Neuronal stem cell (in vitro differentiated cells): Measurements from ENCODE around the gene APBB2.

Experiments
- DNase-seq: peaks from one replicate; pipeline ENCODE4 v3.0.0-alpha.2; 2013; ENCODE audit warnings: low spot score
- H2AFZ ChIP-seq: one replicate; pipeline ENCODE4 v1.6.1; 2013; ENCODE audit warnings: mild to moderate bottlenecking, low read length, inconsistent platforms
- H2AK5ac ChIP-seq: 2 replicates; pipeline ENCODE4 v1.6.1; 2013; ENCODE audit warnings: low read depth, mild to moderate bottlenecking, inconsistent platforms, low read length, moderate library complexity, mixed read lengths
- H2BK120ac ChIP-seq: 2 replicates; pipeline ENCODE4 v1.6.1; 2013; ENCODE audit warnings: low read depth, mild to moderate bottlenecking, inconsistent platforms, low read length, moderate library complexity, mixed read lengths
- H2BK12ac ChIP-seq: one replicate; pipeline ENCODE4 v1.6.1; 2013; ENCODE audit warnings: low read length, inconsistent platforms
- H2BK15ac ChIP-seq: 2 replicates; pipeline ENCODE4 v1.6.1; 2013; ENCODE audit warnings: mild to moderate bottlenecking, low read length, inconsistent platforms, mixed read lengths
- H2BK5ac ChIP-seq: one replicate; pipeline ENCODE4 v1.6.1; 2013; ENCODE audit warnings: inconsistent platforms, mild to moderate bottlenecking, low read length, moderate library complexity
- H3K14ac ChIP-seq: one replicate; pipeline ENCODE4 v1.6.1; 2013; ENCODE audit warnings: low read length, inconsistent platforms
- H3K18ac ChIP-seq: 2 replicates; pipeline ENCODE4 v1.6.1; 2013; ENCODE audit warnings: low read length, inconsistent platforms
- H3K23ac ChIP-seq: 2 replicates; pipeline ENCODE4 v1.6.1; 2013; ENCODE audit warnings: low read depth, mild to moderate bottlenecking, mixed read lengths, low read length, inconsistent platforms; ENCODE audit not compliant: poor library complexity
- H3K27ac ChIP-seq: replicated peaks from 3 replicates; pipeline ENCODE4 v1.5.1; 2013; ENCODE audit warnings: low read length, inconsistent platforms
- H3K27me3 ChIP-seq, 3 experiments: 2 replicates each; pipeline ENCODE4 v1.6.1; 2013; ENCODE audit warnings: low read length in 3 of 3, mild to moderate bottlenecking in 2 of 3, inconsistent platforms in 1 of 3, low read depth in 1 of 3, mixed read lengths in 1 of 3, moderate library complexity in 1 of 3; ENCODE audit not compliant: control insufficient read depth in 3 of 3, insufficient read depth in 3 of 3
- H3K36me3 ChIP-seq, 2 donors: replicated peaks in 1 of 2; 2 replicates each; pipeline ENCODE4 v1.6.1; 2013; ENCODE audit warnings: low read length in 2 of 2; ENCODE audit not compliant: control insufficient read depth in 2 of 2, insufficient read depth in 2 of 2
- H3K4ac ChIP-seq: 2 replicates; pipeline ENCODE4 v1.6.1; 2013; ENCODE audit warnings: inconsistent platforms, mild to moderate bottlenecking, low read length, moderate library complexity
- H3K4me1 ChIP-seq, 2 donors: 1 replicate in 1 of 2; 2 replicates in 1 of 2; pipeline ENCODE4 v1.6.1; 2013; ENCODE audit warnings: low read length in 2 of 2, low read depth in 1 of 2; ENCODE audit not compliant: control insufficient read depth in 2 of 2, insufficient read depth in 1 of 2
- H3K4me2 ChIP-seq: one replicate; pipeline ENCODE4 v1.6.1; 2013; ENCODE audit warnings: mild to moderate bottlenecking, low read length, inconsistent platforms; ENCODE audit not compliant: insufficient read depth, poor library complexity, severe bottlenecking
- H3K4me3 ChIP-seq, 2 donors: 2 replicates each; pipeline ENCODE4 v1.5.1; 2013; ENCODE audit warnings: low read length in 2 of 2, mild to moderate bottlenecking in 2 of 2, inconsistent platforms in 1 of 2, moderate library complexity in 1 of 2
- H3K79me1 ChIP-seq: one replicate; pipeline ENCODE4 v1.6.1; 2013; ENCODE audit warnings: low read depth, mild to moderate bottlenecking, inconsistent platforms, low read length, moderate library complexity
- H3K9ac ChIP-seq: one replicate; pipeline ENCODE4 v1.6.1; 2013; ENCODE audit warnings: mild to moderate bottlenecking, low read depth, low read length, inconsistent platforms; ENCODE audit not compliant: poor library complexity
- H3K9me3 ChIP-seq, 2 donors: replicated peaks in 1 of 2; 2 replicates each; pipeline versions ENCODE3 to v1.6.1; 2013; ENCODE audit warnings: low read length in 2 of 2, mild to moderate bottlenecking in 2 of 2, inconsistent platforms in 1 of 2, low read depth in 1 of 2, mixed read lengths in 1 of 2, moderate library complexity in 1 of 2; ENCODE audit not compliant: control insufficient read depth in 2 of 2, insufficient read depth in 1 of 2
- H4K8ac ChIP-seq: one replicate; pipeline ENCODE4 v1.6.1; 2013; ENCODE audit warnings: low read depth, mild to moderate bottlenecking, inconsistent platforms, low read length, moderate library complexity
- H4K91ac ChIP-seq: one replicate; pipeline ENCODE4 v1.6.1; 2013; ENCODE audit warnings: low read length, low read depth, mild to moderate bottlenecking, inconsistent platforms; ENCODE audit not compliant: poor library complexity
- WGBS, 2 donors: extraction: QIAGEN DNeasy Blood & Tissue Kit; methylation state at CpG; one replicate each; pipeline ENCODE4 v1.1.7; 2013; ENCODE audit warnings: missing lambda C conversion rate in 2 of 2, mixed read lengths in 1 of 2; ENCODE audit not compliant: insufficient read length in 2 of 2, insufficient replicate concordance in 1 of 2; ENCODE audit errors: extremely low coverage in 2 of 2; 5-methylcytosine and 5-hydroxymethylcytosine counted together

The APBB2 gene

GRCh38 chr4:41002309-41002708, 212.0 kb downstream of the APBB2 start:
- no peaks in the 10 kb centered on the region for H3K79me1 ChIP-seq
- H3K9ac ChIP-seq, result no peak overlapping the region
- no peak overlapping the region for H2BK120ac ChIP-seq
- no peak overlapping the region for H3K14ac ChIP-seq
- H4K8ac ChIP-seq, result no peak overlapping the region
- no peaks in the 10 kb centered on the region for H3K4me1 ChIP-seq
- H3K23ac ChIP-seq, result no peak overlapping the region
- H2BK15ac ChIP-seq, result no peak overlapping the region
- H3K27me3 ChIP-seq, result no peaks in the 10 kb centered on the region
- no peak overlapping the region for H3K27ac ChIP-seq
- no peak overlapping the region for H3K4ac ChIP-seq
- H4K91ac ChIP-seq, result no peak overlapping the region
- H3K4me2 ChIP-seq, result no peak overlapping the region
- no peak overlapping the region for H3K4me3 ChIP-seq
- no peaks in the 10 kb centered on the region for H3K36me3 ChIP-seq
- DNase-seq, result no peak
- H3K9me3 ChIP-seq, result no peaks in the 10 kb centered on the region
- H2AK5ac ChIP-seq, result no peak overlapping the region
- H2AFZ ChIP-seq, result no peak overlapping the region
- H3K18ac ChIP-seq, result no peak overlapping the region
- no CpG with 5 or more reads among the region's 2 CpGs for whole genome bisulfite sequencing, 2 donors
- H2BK12ac ChIP-seq, result no peak overlapping the region
- no peak overlapping the region for H2BK5ac ChIP-seq

GRCh38 chr4:41000356-41000755, 214.0 kb downstream of the APBB2 start:
- H3K18ac ChIP-seq, result no peak overlapping the region
- no peak overlapping the region for H2BK15ac ChIP-seq
- no peak overlapping the region for H3K4ac ChIP-seq
- H3K79me1 ChIP-seq, result no peaks in the 10 kb centered on the region
- no peaks in the 10 kb centered on the region for H3K4me1 ChIP-seq
- no peak overlapping the region for H4K8ac ChIP-seq
- H4K91ac ChIP-seq, result no peak overlapping the region
- H2BK120ac ChIP-seq, result no peak overlapping the region
- H3K27ac ChIP-seq, result no peak overlapping the region
- H2AK5ac ChIP-seq, result no peak overlapping the region
- no peak overlapping the region for H3K9ac ChIP-seq
- H3K4me3 ChIP-seq, result no peak overlapping the region
- H3K36me3 ChIP-seq, result no peaks in the 10 kb centered on the region
- no peak overlapping the region for H3K23ac ChIP-seq
- H2BK12ac ChIP-seq, result no peak overlapping the region
- H3K9me3 ChIP-seq, result no peaks in the 10 kb centered on the region
- WGBS, 2 donors, result no CpG with 5 or more reads among the region's 1 CpG
- H3K4me2 ChIP-seq, result no peak overlapping the region
- no peaks in the 10 kb centered on the region for H3K27me3 ChIP-seq
- H2AFZ ChIP-seq, result no peak overlapping the region
- no peak overlapping the region for H2BK5ac ChIP-seq
- H3K14ac ChIP-seq, result no peak overlapping the region
- DNase-seq, result no peak

- no peaks in the 10 kb centered on the region for H3K27me3 ChIP-seq
- no peak overlapping the region for H4K91ac ChIP-seq
- no peak overlapping the region for H3K4ac ChIP-seq
- H3K9me3 ChIP-seq, result no peaks in the 10 kb centered on the region
- H3K14ac ChIP-seq, result no peak overlapping the region
- H3K9ac ChIP-seq, result no peak overlapping the region
- no peak overlapping the region for H3K27ac ChIP-seq
- H3K4me1 ChIP-seq, result no peaks in the 10 kb centered on the region
- H3K18ac ChIP-seq, result no peak overlapping the region
- H2BK15ac ChIP-seq, result no peak overlapping the region
- no CpG with 5 or more reads among the region's 10 CpGs for WGBS, 2 donors
- no peak overlapping the region for H3K4me3 ChIP-seq
- H3K36me3 ChIP-seq, result no peaks in the 10 kb centered on the region
- no peak for DNase-seq
- H4K8ac ChIP-seq, result no peak overlapping the region
- no peak overlapping the region for H2BK120ac ChIP-seq
- H3K79me1 ChIP-seq, result no peaks in the 10 kb centered on the region
- no peak overlapping the region for H2AFZ ChIP-seq
- no peak overlapping the region for H2BK12ac ChIP-seq
- no peak overlapping the region for H2AK5ac ChIP-seq
- H3K4me2 ChIP-seq, result no peak overlapping the region
- H3K23ac ChIP-seq, result no peak overlapping the region
- no peak overlapping the region for H2BK5ac ChIP-seq
Measured at GRCh38 chr4:40998675-40999358, 215.5 kb downstream of the APBB2 start.

GRCh38 chr4:40995850-40996249, 218.5 kb downstream of the APBB2 start:
- no peak overlapping the region for H3K27ac ChIP-seq

More at GRCh38 chr4:40995850-40996249, 218.5 kb downstream of the APBB2 start:
- Histone ChIP-seq H3K4me2 (no peak overlapping the region), H3K4ac (no peak overlapping the region), H2AK5ac (no peak overlapping the region), H3K4me3 (no peak overlapping the region), H4K8ac (no peak overlapping the region), H3K36me3 (no peaks in the 10 kb centered on the region), H3K9me3 (no peaks in the 10 kb centered on the region), H2BK15ac (no peak overlapping the region), H3K18ac (no peak overlapping the region), H3K79me1 (no peaks in the 10 kb centered on the region), H2BK5ac (no peak overlapping the region), H3K4me1 (no peaks in the 10 kb centered on the region), H2BK120ac (no peak overlapping the region), H3K9ac (no peak overlapping the region), H2BK12ac (no peak overlapping the region), H3K14ac (no peak overlapping the region), H2AFZ (no peak overlapping the region), H4K91ac (no peak overlapping the region), H3K23ac (no peak overlapping the region), H3K27me3 (no peaks in the 10 kb centered on the region)
- DNase-seq, result no peak
- WGBS, 2 donors, result no CpG with 5 or more reads among the region's 2 CpGs
